ES-I3 (cell line): ENCODE measurements around the gene DOCK6.

Experiments used
- H3K36me3 ChIP-seq: 2 replicates; pipeline ENCODE4 v1.6.1; 2013; ENCODE audit warnings: mild to moderate bottlenecking, low read length, control low read depth, moderate library complexity; ENCODE audit not compliant: insufficient read depth
- H3K4me1 ChIP-seq: 2 replicates; pipeline ENCODE4 v1.6.1; 2013; ENCODE audit warnings: mild to moderate bottlenecking, control low read depth, low read length; ENCODE audit not compliant: insufficient read depth
- H3K9ac ChIP-seq: 2 replicates; pipeline ENCODE4 v1.6.1; 2013; ENCODE audit warnings: low read depth, mild to moderate bottlenecking, low read length, moderate library complexity
- H3K9me3 ChIP-seq: 2 replicates; pipeline ENCODE4 v1.6.1; 2013; ENCODE audit warnings: mild to moderate bottlenecking, low read length, moderate library complexity; ENCODE audit not compliant: control insufficient read depth, insufficient read depth

The DOCK6 gene

DNA sequence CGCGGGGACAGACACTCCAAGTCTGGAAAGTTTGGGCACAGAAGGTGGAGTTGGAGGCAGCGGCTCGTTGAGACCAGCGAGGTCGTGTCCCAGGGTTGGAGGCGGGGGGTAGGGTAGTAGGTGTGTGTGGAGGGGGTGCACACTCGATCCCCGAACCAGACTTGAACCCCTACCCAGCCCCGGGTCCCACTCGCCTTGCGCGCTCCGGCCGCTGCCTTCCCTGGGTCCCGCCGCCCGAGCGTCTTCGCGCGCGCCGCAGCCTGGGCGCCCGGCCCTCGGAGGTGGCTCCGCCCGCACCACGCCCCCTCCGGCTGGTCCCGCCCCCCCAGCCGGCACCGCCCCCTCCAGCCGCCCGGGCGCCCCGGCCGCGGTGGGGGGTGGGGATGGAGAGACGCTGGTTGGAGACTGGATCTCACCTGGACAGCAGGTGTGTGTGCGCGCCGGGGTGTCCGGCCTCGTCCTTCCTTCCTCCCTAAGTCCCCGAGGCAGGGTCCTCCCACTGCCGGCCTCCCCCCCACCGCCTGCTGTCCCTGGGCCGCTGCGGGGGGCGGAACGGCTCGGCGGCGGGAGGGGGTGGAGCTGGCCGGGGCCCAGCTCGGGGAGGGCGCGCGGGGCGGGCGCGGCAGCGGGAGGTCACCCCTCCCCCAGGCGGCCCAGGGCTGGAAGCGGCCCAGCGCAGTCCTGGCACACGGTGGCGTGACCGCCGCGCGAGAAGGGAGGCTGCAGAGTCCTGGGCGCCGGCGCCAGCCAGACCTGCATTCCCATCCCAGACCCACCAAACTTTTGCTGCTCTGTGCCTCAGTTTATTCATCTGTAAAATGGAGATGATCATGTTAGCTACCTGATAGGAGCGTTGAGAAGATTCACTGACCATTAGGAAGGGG, 64.8 kb downstream of the DOCK6 start, which contains the start of gene KANK2:
Gene KANK2, minus strand, starts transcription at position 255 of the 884 bp plus-strand sequence. CDS start 3,034 bp downstream, outside the sequence.
- H3K9ac ChIP-seq, result peak within 1 kb of the TSS; percentile 67
- H3K36me3 ChIP-seq, result no peaks in the 10 kb centered on the region
- peaks cover 16% of the 10 kb centered on the region; the same call in 1 of the 2 replicates for H3K4me1 ChIP-seq
- H3K9me3 ChIP-seq, result no peaks in the 10 kb centered on the region

- Histone ChIP-seq H3K9me3 (no peaks in the 10 kb centered on the region), H3K36me3 (peaks cover 3% of the 10 kb centered on the region; the same call in 1 of the 2 replicates), H3K4me1 (peaks cover 16% of the 10 kb centered on the region; the same call in 1 of the 2 replicates), H3K9ac (peak overlapping the region; percentile 67)
These were observed 65.7 kb downstream of the DOCK6 start for GRCh38 chr19:11196406-11197287.

GRCh38 chr19:11195681-11196080, 66.6 kb downstream of the DOCK6 start:
- Histone ChIP-seq H3K9me3 (no peaks in the 10 kb centered on the region), H3K36me3 (peaks cover 3% of the 10 kb centered on the region; the same call in 1 of the 2 replicates), H3K9ac (no peak overlapping the region), H3K4me1 (peaks cover 16% of the 10 kb centered on the region; the same call in 1 of the 2 replicates)

GRCh38 chr19:11194656-11195558, 67.4 kb downstream of the DOCK6 start:
- H3K4me1 ChIP-seq, result peaks cover 16% of the 10 kb centered on the region; the same call in 1 of the 2 replicates
- peaks cover 3% of the 10 kb centered on the region; the same call in 1 of the 2 replicates for H3K36me3 ChIP-seq
- H3K9ac ChIP-seq, result no peak overlapping the region
- H3K9me3 ChIP-seq, result no peaks in the 10 kb centered on the region

- H3K36me3 ChIP-seq, result peaks cover 3% of the 10 kb centered on the region; the same call in 1 of the 2 replicates
- no peak overlapping the region for H3K9ac ChIP-seq
- H3K4me1 ChIP-seq, result peaks cover 15% of the 10 kb centered on the region; the same call in 1 of the 2 replicates
- no peaks in the 10 kb centered on the region for H3K9me3 ChIP-seq
These were observed 68.2 kb downstream of the DOCK6 start for GRCh38 chr19:11194173-11194572.

DNA sequence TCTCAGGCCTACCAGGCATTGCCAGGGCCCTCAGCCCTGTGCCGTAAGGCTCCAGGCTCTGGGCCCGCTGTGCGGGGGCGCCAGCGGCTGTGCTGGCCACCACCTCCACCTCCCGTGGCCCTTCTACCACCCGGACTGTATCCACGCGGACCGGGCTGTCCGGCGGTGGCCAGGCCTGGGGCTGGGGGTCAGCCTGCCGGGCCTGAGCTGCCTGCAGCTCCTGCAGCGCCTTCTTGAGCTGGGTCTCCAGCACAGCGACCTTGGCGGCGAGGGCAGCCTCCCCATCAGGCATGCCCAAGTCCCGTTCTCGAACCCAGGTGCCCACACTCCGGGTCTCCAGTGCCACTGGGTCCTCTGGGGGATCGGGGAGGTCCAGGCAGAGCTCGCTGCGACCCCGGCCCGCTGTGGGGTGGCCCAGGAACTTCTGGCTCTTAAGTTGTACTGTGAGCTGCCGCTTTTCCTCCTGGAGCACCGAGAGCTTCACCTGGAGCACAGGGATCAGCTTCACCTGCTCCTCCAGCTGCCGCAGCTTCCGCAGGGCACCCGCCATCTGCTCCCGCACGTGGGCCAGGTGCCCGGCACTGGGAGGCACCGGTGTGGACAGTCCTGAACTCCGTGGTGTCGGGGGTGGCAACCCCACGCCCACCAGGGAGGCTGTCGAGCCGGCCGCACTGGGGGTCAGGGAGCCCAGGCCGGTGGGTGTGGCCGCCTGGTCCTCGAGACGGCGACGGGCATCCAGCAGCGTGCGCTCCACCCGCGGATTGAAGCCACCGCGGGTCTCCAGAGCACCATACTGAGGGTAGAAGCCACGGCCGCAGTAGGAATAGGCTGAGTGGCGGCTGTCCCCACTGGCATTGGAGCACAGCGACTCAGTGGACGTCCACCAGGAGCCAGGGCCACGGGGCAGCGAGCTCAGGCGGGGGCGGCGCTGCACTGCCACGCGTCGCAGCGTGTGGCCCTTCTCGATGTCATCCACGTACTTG, 69.1 kb downstream of the DOCK6 start:
- peaks cover 3% of the 10 kb centered on the region; the same call in 1 of the 2 replicates for H3K36me3 ChIP-seq
- H3K9ac ChIP-seq, result no peak overlapping the region
- H3K4me1 ChIP-seq, result peaks cover 6% of the 10 kb centered on the region; the same call in 1 of the 2 replicates
- no peaks in the 10 kb centered on the region for H3K9me3 ChIP-seq

DNA sequence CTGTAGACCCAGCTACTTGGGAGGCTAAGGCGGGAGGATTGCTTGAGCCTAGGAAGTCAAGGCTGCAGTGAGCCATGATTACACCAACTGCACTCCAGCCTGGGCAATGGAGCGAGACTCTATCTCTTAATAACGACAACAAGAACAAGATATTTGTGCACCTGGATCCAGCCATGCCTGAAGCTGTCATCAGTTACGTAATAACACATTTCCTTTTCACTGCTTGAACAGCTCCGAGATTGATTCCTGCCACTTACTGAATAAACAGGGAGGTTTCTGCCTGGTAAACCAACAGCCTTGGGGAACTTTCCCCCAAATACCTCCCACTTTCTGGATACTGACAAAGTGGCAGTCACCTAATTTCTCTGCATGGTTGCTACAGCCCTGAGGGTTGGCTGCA, 70.4 kb downstream of the DOCK6 start:
- no peaks in the 10 kb centered on the region for H3K9me3 ChIP-seq
- peaks cover 6% of the 10 kb centered on the region; the same call in 1 of the 2 replicates for H3K4me1 ChIP-seq
- peaks cover 3% of the 10 kb centered on the region; the same call in 1 of the 2 replicates for H3K36me3 ChIP-seq
- H3K9ac ChIP-seq, result no peak overlapping the region

- Histone ChIP-seq H3K9me3 (no peaks in the 10 kb centered on the region), H3K4me1 (peaks cover 6% of the 10 kb centered on the region; the same call in 1 of the 2 replicates), H3K9ac (no peak overlapping the region), H3K36me3 (peaks cover 3% of the 10 kb centered on the region; the same call in 1 of the 2 replicates)
These were observed 71.0 kb downstream of the DOCK6 start for GRCh38 chr19:11191273-11191755.

DNA sequence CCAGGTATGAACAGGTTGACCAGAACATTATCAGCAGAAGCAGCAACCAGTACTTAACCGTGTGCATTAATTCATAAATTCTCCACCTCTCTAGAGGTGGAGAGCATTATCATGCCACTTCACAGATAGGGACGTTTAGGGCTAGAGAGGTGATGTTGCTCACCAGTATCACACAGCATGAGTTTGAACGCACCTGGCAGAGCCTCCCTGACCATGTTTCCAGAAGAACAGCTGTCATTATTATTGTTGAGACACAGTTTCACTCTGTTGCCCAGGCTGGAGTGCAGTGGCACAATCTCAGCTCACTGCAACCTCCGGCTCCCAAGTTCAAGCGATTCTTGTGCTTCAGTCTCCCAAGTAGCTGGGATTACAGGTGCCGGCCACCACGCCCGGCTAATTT, 71.8 kb downstream of the DOCK6 start:
- no peak overlapping the region for H3K9ac ChIP-seq
- peaks cover 3% of the 10 kb centered on the region; the same call in 1 of the 2 replicates for H3K36me3 ChIP-seq
- no peaks in the 10 kb centered on the region for H3K9me3 ChIP-seq
- H3K4me1 ChIP-seq, result peaks cover 3% of the 10 kb centered on the region; the same call in 1 of the 2 replicates

GRCh38 chr19:11187441-11187840, 74.9 kb downstream of the DOCK6 start:
- peaks cover 3% of the 10 kb centered on the region; the same call in 1 of the 2 replicates for H3K36me3 ChIP-seq
- no peak overlapping the region for H3K9ac ChIP-seq
- H3K4me1 ChIP-seq, result no peaks in the 10 kb centered on the region
- H3K9me3 ChIP-seq, result no peaks in the 10 kb centered on the region

GRCh38 chr19:11182994-11183393, 79.3 kb downstream of the DOCK6 start:
- no peaks in the 10 kb centered on the region for H3K36me3 ChIP-seq
- H3K9ac ChIP-seq, result no peak overlapping the region
- H3K9me3 ChIP-seq, result no peaks in the 10 kb centered on the region
- H3K4me1 ChIP-seq, result peaks cover 12% of the 10 kb centered on the region

GRCh38 chr19:11181488-11181887, 80.8 kb downstream of the DOCK6 start:
- no peak overlapping the region for H3K9ac ChIP-seq
- H3K9me3 ChIP-seq, result no peaks in the 10 kb centered on the region
- no peaks in the 10 kb centered on the region for H3K36me3 ChIP-seq

More at GRCh38 chr19:11181488-11181887, 80.8 kb downstream of the DOCK6 start:
- peaks cover 12% of the 10 kb centered on the region for H3K4me1 ChIP-seq
